Activated CD4-positive, CD25-positive, alpha-beta regulatory T cell (primary cell): ENCODE data around the gene ARSG.
"Not testable (repeated sequence)": the region's sequence is repeated elsewhere in the genome, so short reads cannot be mapped to it uniquely, and the experiment has no call there.

ENCODE experiments used
- DNase-seq, 4 experiments: peaks; one replicate each; lab custom pipeline; 2025; lab: John Stamatoyannopoulos, UW

Gene ARSG

DNA sequence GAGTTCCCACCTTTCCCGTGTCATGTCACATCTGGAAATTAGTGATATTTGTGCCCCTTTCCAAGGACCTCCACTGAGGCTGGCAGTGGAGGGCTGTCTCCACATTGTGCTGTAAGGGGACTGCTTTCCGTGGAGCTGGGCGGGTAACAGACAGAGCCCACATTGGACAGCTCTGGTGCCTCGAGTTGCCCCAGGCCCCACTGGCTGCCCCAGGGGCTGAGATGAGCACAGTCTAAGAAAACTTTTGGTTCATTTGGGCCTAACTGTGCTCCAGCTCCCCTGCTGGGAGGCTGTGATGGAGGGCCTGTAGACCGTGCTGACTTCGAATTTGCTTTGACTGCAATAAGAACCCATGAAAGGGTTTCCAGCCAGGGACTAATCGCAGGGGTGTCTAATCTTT lies 38.0 kb downstream of the ARSG start:
- no peak for DNase-seq

DNA sequence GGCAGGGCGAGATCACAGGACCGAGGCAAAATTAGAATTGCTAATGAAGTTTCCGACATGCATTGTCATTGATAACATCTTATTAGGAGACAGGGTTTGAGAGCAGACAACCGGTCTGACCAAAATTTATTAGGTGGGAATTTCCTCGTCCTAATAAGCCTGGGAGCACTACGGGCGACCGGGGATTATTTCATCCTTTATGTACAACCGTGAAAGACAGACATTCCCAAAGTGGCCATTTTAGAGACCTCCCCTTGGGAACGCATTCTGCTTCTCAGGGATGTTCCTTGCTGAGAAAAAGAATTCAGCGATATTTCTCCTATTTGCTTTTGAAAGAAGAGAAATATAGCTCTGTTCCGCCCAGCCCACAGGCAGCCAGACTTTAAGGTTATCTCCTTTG lies 40.6 kb downstream of the ARSG start:
- not testable (repeated sequence) for DNase-seq

DNA sequence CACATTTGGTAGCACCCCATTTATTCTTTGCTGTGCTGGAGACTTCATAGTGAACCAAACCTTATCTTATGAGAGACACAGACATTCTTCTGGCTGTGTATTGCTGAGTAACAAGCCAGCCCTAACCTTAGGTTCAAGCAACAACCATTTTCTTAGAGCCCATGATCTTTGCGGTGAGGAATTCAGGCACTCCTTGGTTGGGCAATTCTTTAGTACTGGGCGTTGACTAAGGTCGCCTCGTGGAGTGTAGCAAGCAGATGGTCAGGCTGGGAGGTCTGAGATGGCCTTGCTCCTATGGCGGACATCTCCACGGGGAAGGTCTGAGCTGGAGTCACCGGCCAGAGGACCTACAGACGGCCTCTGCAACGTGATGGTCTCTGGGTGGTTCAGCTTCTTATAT lies 43.1 kb downstream of the ARSG start:
- no peak for DNase-seq

DNA sequence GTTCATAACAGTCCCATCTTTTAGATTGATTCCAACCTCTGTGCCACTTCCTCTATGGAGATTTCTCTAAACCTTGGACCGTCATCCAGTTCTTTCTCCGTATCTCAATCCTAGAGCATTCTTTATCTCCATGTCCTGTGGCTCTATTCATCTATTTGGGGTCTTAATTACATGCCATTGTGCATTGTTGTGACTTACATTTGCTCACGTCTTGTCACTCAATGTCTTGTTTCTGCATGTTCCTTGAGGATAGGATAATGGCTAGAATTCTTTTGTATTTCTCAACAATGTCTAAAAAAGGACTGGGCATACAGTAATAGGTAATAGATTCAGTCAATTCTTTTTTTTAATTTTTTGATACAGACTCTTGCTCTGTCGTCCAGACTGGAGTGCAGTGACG lies 50.2 kb downstream of the ARSG start:
- DNase-seq: no peak

DNA sequence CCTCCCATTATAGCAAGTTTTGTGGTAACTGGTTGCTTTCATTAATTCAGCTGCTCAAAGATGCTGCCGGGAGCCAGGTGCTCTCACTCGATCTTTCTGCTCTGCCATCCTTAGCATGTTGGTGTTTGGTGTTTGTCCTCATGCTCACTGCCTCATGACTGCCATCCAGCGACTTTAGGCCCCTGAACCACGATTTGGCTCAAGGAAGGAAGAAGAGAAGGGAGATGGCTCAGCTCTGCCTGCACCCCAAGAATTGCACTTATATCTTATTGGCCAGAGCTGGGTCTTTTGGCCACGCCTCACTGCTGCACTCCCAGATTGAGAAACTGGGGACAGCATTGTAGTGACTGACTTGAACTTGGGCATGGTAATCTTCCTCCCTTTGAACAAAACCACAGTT lies 52.7 kb downstream of the ARSG start:
- DNase-seq: no peak

DNA sequence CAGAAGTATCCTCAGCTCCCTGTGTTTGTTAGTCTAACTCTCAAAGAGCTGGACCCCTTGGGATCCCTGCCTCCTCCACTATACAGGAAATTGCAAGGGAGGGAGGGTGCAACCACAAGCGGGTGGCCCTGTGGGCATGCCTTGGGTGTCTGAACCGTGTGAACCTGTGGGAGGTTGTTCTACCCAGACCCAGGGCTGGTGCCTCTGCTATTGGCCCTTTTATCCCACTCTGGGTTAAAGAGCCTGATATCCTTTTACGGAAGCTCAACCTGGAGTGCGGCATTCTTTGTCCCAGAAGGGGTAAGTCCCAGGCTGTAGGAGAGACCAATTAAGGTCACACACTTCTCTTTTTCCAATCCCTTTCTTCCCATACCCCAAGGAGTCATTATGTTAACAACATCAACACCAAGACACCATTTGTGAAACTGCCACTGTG lies 53.4 kb downstream of the ARSG start:
- DNase-seq: peak in 1 of 4 experiments; percentile 16

DNA sequence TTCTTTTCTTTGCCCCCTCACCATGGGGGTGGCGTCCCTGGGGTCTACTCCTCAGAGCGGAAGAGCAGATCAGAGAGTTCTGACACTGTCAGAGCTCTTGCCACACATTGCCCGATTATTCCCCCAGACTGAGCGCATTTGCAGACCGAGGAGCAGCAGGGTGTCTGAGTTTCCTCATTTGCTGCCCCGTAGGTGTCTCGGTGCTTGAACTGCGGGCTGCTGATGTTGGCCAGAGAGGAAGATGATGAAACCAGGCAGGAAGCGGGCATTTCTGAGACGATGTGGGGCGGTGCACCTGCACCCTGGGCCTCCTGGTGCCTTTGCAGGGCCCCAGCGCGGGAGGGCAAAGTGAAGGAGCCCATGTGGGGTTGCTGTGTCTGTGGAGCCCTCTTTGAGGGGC lies 55.2 kb downstream of the ARSG start:
- DNase-seq: peak in 3 of 4 experiments; percentile 43 to 46 (median 44)

DNA sequence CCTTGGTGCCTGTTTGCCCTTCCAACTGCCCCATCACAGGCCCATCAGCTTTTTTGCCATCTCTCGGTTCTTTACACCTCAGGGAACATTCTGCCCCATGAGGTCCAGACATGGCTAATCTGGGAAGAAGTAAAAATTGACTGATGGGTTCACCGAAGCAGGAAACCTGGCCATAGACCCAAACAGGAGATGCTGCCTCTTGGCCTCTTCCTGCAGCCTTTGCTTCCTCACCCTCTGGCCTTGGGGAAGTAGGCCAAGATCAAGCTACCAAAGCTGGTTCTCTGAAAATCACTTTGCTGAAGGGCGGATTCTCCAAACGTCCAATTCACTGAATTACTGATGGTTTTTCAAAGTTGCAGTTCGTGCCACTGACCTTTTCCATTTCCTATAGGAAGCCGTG lies 56.1 kb downstream of the ARSG start:
- DNase-seq: no peak

DNA sequence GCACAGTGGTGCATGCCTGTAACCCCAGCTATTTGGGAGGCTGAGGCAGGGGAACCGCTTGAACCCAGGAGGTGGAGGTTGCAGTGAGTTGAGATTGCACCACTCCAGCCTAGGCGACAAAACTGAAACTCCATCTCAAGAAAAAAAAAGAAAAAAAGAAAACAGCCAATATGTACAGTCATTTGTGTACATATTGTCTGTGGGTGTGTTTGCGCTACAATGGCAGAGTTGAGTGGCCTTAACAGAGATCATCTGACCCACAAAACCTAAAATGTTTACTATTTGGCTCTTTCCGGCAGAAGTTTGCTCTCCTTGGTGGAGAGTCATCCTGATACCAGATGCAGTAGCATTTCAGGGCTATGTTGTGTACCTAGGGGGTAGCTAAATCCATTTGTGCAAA lies 57.9 kb downstream of the ARSG start:
- DNase-seq: no peak

DNA sequence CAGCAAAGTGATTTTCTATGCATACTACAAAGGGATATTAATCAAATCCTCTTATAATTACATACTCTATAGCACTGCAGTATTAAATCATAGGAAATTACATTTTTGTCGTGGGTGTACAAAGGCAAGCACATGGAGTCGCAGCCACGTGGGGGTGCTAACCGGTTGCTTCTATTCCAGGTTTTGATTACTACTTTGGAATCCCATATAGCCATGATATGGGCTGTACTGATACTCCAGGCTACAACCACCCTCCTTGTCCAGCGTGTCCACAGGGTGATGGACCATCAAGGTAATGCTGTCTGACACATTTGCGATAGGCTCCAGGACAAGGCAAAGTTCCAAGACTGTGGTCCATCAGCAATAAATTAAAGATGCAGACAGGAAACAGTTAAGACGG lies 60.1 kb downstream of the ARSG start:
- DNase-seq: no peak

DNA sequence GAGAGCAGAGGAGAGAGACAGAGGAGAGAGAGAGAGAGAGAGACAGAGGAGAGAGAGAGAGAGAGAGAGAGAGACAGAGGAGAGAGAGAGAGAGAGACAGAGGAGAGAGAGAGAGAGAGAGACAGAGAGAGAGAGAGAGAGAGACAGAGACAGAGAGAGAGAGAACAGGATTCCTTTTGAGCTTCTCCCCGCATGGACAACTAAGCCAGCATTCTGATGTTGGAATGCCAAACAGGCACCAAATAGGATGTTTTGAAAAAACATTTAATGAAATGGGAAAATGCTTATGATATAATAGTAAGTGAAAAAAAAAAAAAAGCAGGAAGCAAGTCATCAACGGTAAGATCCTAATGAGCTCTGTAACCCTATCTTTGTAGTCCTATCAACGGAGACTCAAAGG lies 60.7 kb downstream of the ARSG start:
- DNase-seq: no peak

DNA sequence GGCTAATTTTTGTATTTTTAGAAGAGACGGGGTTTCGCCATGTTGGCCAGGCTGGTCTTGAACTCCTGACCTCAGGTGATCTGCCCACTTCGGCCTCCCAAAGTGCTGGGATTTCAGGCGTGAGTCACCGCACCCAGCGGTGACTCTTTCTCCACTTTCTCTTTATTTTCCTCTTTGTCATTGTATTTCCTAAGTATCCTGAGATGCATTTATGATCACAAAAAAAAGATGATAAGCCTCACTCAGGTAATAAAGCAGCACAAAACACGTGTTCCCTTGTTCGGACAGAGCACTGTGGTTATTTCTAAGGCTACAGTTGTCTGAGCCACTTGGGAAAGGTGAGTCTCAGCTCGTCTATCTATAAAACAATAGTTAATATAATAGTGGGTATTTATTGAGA lies 61.4 kb downstream of the ARSG start:
- not testable (repeated sequence) for DNase-seq

DNA sequence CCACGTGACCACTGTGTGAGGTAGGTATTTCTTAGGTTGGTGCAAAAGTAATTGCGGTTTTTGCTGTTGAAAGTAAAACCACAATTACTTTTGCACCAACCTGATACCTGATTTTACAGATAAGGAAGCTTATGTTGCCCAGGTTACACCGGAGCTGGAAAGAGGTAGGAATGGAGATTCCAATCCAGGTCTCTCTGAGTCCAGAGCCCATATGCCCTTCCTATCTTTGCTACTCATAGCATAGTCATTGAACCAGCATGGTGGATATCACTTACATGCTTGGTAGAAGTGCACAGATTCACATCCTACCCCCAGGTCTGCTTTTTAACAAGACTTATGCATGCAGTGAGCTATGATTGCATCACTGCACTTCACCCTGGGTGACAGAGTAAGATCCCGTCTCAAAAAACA lies 61.8 kb downstream of the ARSG start:
- no peak for DNase-seq

DNA sequence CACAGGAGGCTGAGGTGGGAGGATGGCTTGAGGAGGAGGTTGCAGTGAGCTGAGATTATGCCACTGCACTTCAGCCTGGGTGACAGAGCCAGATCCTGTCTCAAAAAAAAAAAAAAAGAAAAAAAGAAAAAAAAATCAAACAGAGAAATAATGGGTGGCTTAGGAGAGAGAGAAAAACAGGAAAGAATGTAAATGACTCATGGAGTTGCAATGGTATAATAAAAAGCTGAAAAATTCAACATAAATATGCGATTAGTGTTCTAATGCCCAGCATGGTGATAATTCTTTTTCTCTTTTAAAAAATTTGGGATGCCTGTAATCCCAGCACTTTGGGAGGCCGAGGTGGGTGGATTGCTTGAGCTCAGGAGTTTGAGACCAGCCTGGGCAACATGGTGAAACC lies 63.0 kb downstream of the ARSG start:
- DNase-seq: not testable (repeated sequence)

DNA sequence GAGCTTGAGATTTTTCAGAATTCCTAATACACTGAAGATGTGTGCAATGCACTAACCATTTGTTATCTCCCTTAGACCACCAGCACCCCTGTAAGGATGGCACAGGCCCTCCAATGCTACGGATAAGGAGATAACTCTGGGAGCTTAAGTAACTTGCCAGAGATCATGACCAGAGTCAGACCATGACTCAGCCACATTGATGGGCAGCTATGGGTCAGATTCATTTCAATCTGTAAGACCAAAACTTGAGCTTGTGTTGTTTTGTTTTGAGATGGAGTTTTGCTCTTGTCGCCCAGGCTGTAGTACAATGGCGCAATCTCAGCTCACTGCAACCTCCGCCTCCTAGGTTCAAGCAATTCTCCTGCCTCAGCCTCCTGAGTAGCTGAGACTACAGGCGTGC lies 63.8 kb downstream of the ARSG start:
- DNase-seq: not testable (repeated sequence)

DNA sequence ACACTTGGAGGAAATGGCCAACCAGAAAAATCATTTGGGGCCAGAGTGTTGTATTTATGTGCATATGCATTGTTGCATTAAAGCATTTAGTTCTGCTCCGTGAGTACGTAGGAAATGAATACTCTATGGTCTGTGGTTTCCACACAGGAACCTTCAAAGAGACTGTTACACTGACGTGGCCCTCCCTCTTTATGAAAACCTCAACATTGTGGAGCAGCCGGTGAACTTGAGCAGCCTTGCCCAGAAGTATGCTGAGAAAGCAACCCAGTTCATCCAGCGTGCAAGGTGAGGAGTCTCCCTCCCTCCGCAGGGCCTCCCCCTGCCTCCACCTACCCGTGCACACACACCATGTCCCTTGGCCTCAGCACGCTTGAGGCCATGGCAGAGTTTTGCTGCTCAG lies 65.2 kb downstream of the ARSG start:
- peak in 3 of 4 experiments; percentile 3 to 17 (median 4) for DNase-seq

DNA sequence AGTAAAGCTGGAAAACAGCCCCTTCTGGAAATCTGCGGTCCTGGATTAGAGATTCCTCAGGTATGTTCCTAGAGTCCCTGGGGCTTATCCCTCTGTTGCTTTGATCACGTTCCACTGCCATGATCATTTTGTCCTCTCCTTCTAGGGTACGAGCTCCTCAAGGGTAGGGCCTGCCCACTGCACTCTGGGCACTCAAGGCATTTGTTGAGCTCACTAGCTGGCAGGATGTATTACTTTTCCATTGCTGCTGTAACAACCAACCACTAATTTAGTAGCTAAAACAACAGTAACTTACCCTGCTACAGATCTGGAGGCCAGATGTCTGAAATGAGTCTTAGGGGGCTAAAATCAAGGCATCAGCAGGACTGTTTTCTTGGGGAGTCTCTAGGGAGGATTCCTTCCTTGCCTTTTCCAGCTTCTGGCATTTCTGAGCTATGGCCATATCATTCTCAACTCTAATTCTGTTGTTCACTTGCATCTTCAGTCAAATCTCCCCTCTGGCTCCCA lies 65.7 kb downstream of the ARSG start:
- no peak for DNase-seq

DNA sequence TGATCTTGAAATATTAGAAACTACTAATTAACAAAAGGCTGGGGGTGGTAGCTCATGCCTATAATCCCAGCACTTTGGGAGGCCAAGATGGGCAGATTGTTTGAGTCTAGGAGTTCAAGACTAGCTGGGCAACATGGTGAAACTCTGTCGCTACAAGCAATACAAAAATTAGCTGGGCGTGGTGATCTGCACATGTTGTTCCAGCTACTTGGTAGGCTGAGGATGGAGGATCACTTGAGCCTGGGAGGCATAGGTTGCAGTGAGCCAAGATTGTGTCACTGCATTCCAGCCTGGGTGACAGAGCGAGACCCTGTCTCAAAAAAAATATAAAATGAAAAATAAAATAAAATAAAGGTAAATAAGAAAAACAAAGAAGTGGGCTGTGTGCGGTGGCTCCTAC lies 66.6 kb downstream of the ARSG start:
- DNase-seq: no peak

DNA sequence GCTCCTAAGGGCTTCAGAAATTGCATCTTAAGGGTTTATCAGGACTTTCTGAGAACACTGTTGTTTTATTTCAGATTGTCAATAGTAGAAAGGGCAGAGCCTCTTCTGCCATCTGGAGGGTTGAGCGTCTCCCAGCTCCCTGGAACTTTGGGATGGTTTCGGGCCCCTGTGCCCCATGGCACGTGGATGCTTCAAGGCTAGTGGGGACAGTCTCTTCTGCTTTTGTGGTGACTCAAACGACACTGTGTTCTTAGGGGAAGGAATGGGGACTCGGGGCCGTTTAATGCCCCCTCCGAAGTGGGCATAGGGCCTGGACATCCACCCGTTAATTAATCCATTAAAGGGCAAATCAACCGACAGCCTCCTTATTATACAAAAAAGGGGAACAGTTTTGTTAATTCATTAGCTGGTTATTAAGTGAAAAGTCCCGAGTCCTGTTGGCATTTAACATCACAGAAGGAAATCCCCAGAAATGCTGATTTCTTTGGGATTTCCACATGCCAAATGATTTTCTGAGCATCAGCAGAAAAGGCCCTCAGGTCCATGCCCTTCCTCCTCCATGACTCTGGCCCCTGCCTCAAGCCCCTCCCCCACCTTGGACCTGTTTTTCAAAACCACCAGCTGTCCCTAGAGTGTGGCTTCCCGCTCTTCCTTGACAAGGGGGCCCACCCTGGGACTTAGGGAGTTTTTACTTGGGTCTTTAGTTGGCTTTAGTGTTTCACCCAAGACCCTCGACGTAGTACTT lies 68.7 kb downstream of the ARSG start:
- no peak for DNase-seq

DNA sequence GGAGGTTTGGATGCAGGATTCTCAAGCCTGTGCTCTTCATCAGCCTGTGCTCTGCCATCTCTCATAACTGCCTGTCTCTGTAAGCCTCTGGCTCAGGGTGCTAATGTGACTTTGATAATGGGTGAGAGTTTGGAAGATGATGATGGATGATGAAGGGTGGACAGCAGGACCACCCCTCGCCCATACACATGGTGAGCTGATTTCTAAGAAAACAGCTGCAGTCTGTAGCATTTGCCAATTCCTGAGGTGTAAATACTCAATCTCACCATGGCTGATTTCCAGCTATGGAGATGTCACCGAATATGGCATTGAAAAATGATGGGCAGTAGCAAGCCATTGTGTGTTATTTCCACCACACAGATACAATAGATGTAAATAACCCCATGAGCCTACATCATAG lies 74.2 kb downstream of the ARSG start:
- no peak for DNase-seq

DNA sequence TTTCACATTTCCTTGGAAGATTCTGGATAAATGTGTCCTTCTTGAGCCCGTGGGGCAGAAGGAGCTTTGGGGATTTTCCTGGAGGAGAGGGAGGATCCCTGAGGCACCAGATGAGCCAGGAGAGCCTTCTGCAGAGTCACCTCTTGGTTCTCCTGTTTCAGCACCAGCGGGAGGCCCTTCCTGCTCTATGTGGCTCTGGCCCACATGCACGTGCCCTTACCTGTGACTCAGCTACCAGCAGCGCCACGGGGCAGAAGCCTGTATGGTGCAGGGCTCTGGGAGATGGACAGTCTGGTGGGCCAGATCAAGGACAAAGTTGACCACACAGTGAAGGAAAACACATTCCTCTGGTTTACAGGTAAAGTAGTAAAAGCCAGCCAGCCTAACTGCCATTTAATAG lies 77.1 kb downstream of the ARSG start:
- DNase-seq: no peak

DNA sequence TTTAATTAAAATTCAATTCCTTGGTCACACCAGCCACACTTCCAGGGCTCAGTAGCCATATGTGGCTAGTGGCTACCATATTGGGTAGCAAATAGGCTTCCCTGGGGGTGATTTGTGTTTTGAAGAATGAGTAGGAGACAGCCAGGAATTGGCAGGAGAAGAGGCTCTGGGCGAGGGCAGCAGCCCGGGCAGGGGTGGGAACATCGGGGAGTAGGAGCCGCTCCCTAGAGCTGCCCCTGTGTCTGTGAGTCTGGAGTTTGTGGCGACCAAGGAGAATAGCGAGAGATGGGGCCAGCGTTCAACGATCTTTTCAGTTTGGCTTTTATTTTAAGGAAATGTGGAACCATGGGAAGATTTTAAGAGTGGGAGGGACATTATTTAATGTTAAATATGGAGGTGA lies 84.3 kb downstream of the ARSG start:
- no peak for DNase-seq

DNA sequence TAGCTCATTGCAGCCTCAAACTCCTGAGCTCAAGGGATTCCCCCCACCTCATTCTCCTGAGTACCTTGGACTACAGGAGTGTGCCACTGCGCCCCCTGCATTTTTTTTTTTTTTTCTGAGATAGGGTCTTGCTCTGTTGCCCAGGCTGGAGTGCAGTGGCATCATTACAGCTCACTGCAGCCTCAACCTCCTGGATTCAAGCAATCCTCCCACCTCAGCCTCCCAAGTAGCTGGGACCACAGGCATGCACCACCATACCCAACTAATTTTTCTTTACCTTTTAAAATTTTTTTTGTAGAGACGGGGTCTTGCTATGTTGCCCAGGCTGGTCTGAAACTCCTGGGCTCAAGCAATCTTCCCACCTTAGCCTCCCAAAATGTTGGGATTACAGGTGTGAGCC lies 84.9 kb downstream of the ARSG start:
- not testable (repeated sequence) for DNase-seq

DNA sequence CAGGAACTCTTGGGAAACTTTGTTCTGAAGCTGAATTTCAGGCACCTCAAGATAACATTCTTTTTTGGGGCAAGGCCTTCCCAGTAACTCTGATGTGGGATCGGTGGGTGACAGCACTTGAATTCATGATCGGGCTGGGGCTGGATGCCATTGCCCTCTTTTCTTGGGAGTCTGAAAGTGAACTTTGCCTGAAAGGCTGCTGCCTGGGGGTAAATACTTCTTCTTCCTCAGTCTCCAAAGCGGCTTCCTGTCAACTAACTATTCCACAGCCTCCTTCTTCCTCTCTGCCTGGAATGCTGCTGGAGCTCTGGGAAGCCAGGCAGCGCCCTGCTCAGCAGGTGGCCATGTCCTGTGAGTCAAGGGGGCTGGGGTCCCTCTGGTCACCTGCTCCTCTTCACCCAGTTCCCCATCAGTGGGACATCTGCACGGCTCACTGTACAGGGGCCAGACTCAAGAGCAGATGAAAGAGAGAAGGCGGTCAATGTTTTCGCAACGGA lies 86.5 kb downstream of the ARSG start:
- no peak for DNase-seq
